ENCODE data around the gene EPHB3.

EPHB3 gene
- 1.2 to 2.8 reads per million in 2 donors for total RNA-seq

DNA sequence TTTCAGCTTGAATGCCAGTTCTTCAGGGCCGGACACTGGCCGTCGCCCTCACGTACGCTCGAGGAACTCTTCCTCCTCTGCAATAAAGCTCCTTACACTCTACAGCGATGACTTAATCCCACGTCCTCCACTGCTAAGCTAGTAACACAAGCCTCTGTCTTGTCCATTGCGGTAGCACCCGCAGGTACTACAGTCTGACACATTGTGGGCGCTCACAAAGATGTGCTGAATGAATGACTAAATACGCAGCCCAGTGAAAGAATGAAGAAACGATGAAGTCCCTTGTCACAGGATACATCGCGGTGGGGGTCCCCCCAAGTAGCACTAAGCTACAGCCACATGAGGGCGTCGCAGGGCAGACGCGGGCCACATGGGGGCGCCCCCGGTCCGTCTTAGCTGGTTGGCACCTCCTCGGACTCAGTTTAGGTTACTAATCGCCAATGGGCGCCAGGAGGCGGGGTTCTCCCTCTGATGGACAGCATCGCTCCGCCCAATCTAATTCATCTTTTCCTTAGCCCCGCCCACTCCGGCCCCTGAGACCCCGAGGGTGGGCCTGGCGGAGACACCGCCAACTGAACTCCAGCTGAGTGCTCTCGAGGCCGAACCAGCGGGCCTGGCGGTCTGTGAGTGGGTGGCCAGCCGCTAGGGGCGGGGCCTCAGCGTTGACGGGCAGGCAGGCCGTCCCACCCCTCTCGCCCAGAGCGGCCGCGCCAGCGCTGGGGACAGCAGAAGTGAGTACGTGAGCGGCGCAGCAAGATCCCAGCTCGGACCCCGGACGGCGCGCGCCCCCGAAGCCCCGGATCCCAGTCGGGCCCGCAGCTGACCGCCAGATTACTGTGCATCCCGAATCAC lies at the start of gene EPHB3:
Gene EPHB3 (plus strand): TSS at position 725 of the 852 bp plus-strand sequence. CDS start 451 bp downstream, outside the sequence.
- peak; percentile 73 to 90 (median 83) for DNase-seq

DNA sequence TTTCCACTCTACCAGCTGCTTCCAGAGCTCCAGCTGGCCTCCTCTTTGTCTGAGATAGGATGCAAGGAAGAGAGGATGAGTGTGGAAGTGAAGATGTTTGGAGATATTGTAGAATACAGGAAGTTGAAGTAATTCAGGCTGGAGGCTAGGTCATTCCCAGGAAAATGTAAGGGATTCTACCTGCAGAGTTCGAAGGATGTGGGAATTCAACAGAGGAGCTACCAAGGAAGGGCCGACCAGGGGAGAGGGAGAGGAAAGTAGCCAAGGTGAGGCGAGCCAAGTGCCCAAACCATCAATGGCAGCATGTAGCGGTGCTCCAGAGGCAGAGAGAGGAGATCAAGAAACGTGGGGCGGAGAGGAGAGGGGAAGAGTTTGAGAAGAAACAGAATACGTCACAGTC lies 49.0 kb upstream of the EPHB3 start:
- no peak for DNase-seq

DNA sequence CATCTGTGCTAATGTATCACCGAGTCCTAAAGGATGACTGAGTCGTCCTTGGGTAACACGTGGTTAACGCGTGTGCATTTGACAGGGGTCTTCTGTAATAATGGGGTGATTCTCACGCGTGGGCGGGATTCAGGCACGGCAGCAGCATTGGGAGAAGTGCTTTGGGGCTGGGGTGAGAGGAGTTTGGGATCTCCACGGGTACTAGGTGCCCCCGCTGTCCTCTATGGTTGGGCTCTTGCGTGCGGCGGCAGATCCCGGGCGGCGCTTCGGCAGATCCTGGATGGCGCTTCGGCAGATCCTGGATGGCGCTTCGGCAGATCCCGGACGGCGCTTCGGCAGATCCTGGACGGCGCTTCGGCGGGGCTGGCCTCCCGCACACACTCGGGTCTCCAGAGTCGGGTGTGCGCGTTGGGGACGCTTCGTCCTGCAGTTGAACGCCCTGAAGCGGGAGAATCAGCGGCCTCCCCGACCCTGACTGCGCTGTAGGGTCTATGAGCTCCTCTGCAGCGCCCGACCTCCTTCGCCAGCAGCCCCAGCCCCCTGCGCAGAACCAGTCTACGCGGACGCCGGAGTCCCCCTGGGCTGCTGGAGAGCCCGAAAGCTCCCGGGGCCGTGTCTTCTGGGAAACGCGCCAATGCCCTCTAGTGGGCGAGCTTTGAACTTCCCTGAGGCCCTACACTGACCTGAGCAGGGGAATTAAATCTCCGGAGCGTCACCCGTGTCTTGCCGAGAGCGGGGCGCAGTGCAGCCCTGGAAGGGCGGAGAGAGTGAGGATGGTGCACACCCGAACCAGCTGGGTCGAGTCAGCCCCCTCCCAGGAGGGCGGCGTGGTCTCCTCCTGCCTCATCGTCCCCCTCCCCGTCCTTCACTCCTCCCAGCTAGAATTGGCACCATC lies 48.1 kb upstream of the EPHB3 start:
- peak; percentile 48 to 78 (median 68) for DNase-seq

DNA sequence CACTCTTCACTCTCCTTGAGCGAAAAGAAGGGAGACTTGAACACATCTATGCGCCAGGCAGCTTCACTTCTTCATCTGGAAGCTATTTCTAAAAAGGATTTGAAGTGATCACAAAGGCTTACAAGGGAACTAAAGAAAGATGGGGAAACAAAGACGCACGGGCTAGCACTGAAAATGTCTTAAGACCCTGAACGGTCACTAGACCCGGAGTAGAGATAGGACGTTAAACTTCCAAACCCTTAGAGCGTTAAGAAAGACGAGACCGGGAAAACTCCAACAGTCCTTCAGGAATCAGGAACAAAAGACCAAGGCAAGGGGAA lies 47.5 kb upstream of the EPHB3 start:
- DNase-seq: no peak

- peak in 1 of 5 experiments; percentile 95 for DNase-seq
Measured at GRCh38 chr3:184523825-184524615, 37.6 kb upstream of the EPHB3 start.

DNA sequence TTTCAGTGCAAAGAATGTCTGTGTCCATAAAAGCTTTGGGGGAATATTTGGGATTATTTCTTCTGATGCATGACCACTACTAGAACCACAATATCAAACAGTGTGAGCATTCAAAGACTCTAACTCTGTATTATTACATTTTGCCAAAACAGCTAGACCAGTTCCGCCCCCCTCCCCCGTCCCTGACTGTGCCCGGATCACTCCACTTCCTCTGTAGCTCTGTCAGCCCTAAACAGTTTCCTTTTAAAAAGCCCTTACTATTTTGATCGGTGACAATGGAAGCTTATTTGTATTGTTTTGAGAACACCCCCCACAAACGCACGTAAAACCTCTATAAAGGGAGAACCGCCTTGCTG lies 36.6 kb upstream of the EPHB3 start:
- peak in 1 of 5 experiments; percentile 85 for DNase-seq

DNA sequence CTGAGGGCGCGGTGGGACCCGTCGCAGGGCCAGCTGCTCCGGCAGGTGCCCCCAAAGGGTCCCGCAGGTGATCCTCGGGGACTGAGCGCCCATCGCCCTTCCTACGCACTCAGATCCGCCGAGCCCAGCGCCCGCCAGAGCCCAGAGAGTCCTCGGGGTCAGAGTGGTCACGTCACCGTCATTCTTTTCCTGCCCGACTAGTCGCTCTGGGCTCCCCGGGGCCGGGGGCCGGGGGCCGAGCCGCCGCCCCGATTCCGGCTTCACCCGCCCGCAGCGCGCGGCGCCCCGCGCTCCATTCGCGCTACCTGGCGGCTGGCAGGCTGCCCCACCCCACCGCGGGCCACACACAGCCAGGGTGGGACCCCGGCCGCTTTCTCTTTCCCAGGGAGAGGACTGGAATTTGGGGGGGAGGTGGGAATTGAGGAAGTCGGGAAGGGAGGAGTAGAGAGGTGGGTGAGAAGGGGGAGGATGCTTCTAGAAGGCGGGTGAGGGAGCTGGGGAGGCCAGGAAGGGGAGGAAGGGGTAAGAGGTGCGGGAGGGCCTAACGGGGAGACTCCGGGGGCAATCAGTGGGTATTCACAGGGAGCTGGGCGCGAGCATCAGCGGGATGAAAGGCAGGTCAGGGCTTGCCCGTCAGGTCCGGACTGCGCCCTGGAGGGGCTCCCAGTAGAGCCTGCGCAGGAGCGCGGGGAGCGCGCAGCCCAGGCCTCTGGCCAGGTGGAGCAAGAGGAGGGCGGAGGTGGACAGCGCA lies 36.1 kb upstream of the EPHB3 start:
- DNase-seq: peak in 1 of 5 experiments; percentile 52

DNA sequence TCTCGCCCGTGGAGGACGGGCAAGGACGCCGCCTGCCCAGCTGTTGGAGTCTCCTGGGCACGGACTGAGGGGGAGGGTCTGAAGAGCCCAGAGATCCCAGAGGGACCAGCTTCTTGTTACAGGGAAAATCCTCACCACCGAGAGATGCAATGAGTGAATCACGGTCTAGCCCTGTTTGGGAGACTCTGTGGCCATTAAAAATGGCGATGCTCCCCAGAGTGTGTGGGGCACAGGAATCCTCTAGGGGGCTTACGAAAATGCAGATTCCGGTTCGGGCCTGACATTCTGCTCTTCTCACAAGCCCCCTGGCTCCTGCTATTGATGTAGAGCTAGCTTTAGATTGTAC lies 35.5 kb upstream of the EPHB3 start:
- no peak for DNase-seq

DNA sequence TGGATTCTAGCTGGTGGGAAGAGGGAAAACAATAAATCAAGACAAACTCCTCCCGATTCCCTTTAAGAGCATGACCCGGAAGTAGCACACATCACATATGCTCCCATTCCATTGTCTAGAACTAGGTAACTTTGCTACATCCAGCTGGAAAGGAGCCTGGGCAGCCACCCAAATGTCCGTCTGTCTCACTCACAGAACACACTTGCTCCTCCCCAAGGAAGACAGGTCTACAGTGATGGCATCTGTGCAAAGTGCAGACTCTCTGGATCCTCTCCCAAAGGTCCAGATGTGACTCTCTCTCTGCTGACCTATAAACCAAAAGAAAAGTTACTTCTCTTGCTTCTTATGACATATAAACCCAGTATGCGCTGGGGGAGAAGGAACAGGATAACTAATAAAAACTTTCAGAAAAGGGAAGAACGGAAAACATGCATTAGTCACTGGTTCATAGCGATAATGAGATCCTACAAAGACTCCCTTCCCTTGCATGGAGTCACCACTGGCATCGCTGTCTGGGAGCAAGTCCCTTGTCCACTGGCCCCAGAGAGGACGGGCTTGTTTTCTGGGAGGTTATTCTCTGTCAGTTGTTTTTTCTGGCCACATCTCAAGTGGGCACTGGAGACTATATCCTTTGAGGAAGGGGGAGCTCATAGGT lies 29.8 kb upstream of the EPHB3 start:
- DNase-seq: no peak

GRCh38 chr3:184532940-184533732 lies 28.4 kb upstream of the EPHB3 start:
- no peak for DNase-seq

DNA sequence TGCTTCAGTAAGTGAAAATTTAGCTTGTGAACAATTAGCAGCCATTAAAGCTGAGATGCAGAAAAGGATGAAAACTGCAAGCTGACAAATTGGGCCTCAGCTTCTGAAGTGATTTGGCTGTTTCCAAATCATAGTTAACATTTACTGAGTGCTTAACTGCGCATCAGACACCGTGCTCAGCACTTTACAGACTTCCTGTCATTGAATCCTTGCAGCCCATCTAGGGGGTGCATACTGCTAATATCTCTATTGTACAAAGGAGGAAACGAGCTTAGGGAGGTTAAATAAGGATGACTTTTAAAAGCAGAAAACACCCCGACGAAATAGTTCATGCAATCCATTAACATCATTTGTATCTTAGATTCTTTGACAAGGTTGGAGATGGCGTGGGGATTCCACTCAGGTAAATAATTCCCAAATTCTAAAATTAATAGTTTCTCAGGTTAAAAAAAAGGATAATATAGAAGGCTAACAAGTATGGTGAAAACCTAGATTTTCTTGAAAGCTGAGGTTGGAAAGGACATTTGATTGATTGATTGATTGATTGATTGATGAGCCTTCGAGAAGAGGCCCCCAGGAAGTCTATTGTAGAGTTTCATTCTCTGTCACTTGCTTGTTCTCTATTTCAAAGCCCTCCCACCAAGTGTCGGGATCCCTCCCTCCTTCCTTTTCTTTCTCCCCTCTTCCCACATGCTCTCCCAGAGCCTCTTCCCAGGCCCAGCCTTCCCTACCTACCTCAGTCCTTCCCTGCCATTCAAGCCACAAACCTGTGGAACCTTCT lies 23.5 kb upstream of the EPHB3 start:
- no peak for DNase-seq

- DNase-seq: no peak
Measured at GRCh38 chr3:184538666-184539431, 22.7 kb upstream of the EPHB3 start.

- no peak for DNase-seq
Measured at GRCh38 chr3:184539801-184540435, 21.7 kb upstream of the EPHB3 start.

DNA sequence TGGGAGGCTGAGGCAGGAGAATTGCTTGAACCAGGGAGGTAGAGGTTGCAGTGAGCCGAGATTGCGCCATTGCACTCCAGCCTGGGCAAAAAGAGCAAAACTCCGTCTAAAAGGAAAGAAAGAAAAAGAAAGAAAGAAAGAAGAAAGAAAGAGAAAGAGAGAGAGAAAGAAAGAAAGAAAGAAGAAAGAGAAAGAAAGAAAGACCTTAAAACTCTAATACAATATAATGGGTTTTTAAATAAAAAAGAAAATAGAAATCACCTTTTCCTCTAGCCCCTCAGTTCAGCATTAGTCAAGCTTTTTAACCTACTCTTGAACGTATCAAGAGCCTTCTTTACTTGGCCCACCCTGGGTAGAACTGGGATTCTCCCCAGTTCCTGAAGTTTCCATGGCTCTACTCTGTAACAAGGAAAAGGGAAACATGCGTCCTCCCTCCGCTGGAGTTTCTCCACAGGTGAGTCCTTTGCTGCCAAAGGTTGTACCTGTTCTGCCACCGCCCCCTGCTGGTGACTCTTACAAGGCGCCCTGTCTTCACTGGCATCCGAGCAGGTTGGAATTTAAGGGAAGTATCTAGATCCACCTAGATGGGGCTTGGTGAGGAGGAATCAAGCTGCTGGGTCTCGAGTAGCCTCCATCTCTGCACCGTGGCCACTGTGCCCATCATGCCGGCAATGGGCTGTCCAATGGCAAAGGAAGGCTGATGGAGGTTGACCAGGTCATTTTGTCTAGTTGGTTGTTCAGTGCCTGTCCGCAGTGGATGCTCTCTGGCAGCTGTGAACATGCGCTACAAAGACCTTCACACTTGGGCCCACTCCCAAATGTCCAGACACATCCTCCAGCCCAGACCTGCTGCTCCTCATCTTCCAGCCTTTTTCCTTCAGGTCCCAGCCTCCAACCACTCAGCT lies 20.6 kb upstream of the EPHB3 start:
- DNase-seq: peak; percentile 23 to 74 (median 62)

- no peak for DNase-seq
Measured at GRCh38 chr3:184541886-184542562, 19.6 kb upstream of the EPHB3 start.

GRCh38 chr3:184542577-184542976 lies 19.0 kb upstream of the EPHB3 start:
- DNase-seq: no peak

- no peak for DNase-seq
Measured at GRCh38 chr3:184543256-184543655, 18.3 kb upstream of the EPHB3 start.

Measured in T-helper 2 cell (primary cell).